Upper lobe of right lung (tissue), 1 donor: ENCODE data around the gene MAML2. TPM values are rescaled to one million over a fixed set of nuclear protein-coding genes. Genes with fewer than 3 reads are reported as not detected.
"Not testable (repeated sequence)": the region's sequence is repeated elsewhere in the genome, so short reads cannot be mapped to it uniquely, and the experiment has no call there.

Source experiments
- ATAC-seq: fragments of 200-7000 bp; cut with Tn5 transposase; one replicate; pipeline ENCODE4 v1.9.1; 2020; ENCODE audit warnings: mild to moderate bottlenecking, moderate library complexity
- DNase-seq: peaks from one replicate; pipeline ENCODE4 v3.0.0-alpha.2; 2020
- H3K27ac ChIP-seq: fragments of 200-600 bp; one replicate; pipeline ENCODE4 v1.8.0; 2022
- H3K27me3 ChIP-seq: fragments of 200-600 bp; one replicate; pipeline ENCODE4 v1.8.0; 2022; ENCODE audit warnings: mild to moderate bottlenecking
- H3K36me3 ChIP-seq: fragments of 200-600 bp; one replicate; pipeline ENCODE4 v1.8.0; 2022
- H3K4me1 ChIP-seq: fragments of 200-600 bp; one replicate; pipeline ENCODE4 v1.8.0; 2022
- H3K4me3 ChIP-seq: fragments of 200-600 bp; one replicate; pipeline ENCODE4 v1.8.0; 2022; ENCODE audit warnings: mild to moderate bottlenecking
- H3K9me3 ChIP-seq: fragments of 200-600 bp; one replicate; pipeline ENCODE4 v1.8.0; 2022
- intact Hi-C: fragments of 100-400 bp; cut with DNase I; formaldehyde crosslinking; loops from one replicate; pipeline ENCODE4 v1.11.0; 2022
- total RNA-seq: library from RNA; stranded (reverse); fragmentation: NEBNext Ultra II Directional; extraction: Animal tissue kit (Norgen Biotek cat#: 25700); gene quantifications from one replicate; pipeline ENCODE4 v1.2.1, GENCODE V29; 2021
- TF ChIP-seq, protein P1 (sequence below): fragments of 200-600 bp; IDR thresholded peaks from one replicate; pipeline ENCODE4 v1.8.0; 2022; ENCODE audit warnings: antibody characterized with exemption
- donor health status: DM: no; HTN: yes; CAD: no; lungs with severe emphysema.

MAML2 gene
- total RNA-seq, 1 donor from 2014 or later, result 27.5 TPM

- no peak overlapping the region for H3K4me3 ChIP-seq
Measured at GRCh38 chr11:96272529-96273222, 70.3 kb downstream of the MAML2 start.

GRCh38 chr11:96271777-96272176 lies 71.2 kb downstream of the MAML2 start:
- Histone ChIP-seq H3K27ac (peak overlapping the region; percentile 52), H3K4me1 (peaks cover 21% of the 10 kb centered on the region), H3K27me3 (no peaks in the 10 kb centered on the region), H3K9me3 (no peaks in the 10 kb centered on the region), H3K36me3 (no peaks in the 10 kb centered on the region), H3K4me3 (no peak overlapping the region)
- no peak for ATAC-seq
- intact Hi-C loops, result no loop called here
- no peak for DNase-seq
- TF ChIP-seq, protein P1, sequence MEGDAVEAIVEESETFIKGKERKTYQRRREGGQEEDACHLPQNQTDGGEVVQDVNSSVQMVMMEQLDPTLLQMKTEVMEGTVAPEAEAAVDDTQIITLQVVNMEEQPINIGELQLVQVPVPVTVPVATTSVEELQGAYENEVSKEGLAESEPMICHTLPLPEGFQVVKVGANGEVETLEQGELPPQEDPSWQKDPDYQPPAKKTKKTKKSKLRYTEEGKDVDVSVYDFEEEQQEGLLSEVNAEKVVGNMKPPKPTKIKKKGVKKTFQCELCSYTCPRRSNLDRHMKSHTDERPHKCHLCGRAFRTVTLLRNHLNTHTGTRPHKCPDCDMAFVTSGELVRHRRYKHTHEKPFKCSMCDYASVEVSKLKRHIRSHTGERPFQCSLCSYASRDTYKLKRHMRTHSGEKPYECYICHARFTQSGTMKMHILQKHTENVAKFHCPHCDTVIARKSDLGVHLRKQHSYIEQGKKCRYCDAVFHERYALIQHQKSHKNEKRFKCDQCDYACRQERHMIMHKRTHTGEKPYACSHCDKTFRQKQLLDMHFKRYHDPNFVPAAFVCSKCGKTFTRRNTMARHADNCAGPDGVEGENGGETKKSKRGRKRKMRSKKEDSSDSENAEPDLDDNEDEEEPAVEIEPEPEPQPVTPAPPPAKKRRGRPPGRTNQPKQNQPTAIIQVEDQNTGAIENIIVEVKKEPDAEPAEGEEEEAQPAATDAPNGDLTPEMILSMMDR, result no peak

More at GRCh38 chr11:96272529-96273222, 70.3 kb downstream of the MAML2 start:
- intact Hi-C loops, result no loop called here
- TF ChIP-seq, protein P1, result no peak
- no peaks in the 10 kb centered on the region for H3K36me3 ChIP-seq
- ATAC-seq, result peak; percentile 54
- H3K27me3 ChIP-seq, result no peaks in the 10 kb centered on the region
- no peaks in the 10 kb centered on the region for H3K9me3 ChIP-seq
- H3K4me1 ChIP-seq, result peaks cover 12% of the 10 kb centered on the region
- H3K27ac ChIP-seq, result peak overlapping the region; percentile 52
- DNase-seq, result no peak

DNA sequence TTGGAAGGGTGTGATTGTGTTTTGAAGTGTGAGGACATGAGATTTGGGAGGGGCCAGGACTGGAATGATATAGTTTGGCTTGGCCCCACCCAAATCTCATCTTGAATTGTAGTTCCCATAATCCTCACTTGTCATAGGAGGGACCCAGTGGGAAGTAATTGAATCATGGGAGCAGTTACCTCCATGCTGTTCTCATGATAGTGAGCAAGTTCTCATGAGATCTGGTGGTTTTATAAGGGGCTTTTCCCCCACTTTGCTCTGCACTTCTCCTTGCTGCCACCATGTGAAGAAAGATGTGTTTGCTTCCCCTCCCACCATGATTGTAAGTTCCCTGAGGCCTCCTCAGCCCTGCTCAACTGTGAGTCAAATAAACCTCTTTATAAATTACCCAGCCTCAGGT lies 71.6 kb downstream of the MAML2 start:
- H3K27me3 ChIP-seq, H3K27ac ChIP-seq, DNase-seq, H3K9me3 ChIP-seq, H3K36me3 ChIP-seq, intact Hi-C loops, H3K4me3 ChIP-seq, ATAC-seq: not testable (repeated sequence)
- peaks cover 23% of the 10 kb centered on the region for H3K4me1 ChIP-seq

- H3K27ac ChIP-seq, H3K36me3 ChIP-seq, intact Hi-C loops, H3K4me3 ChIP-seq, ATAC-seq, DNase-seq, H3K27me3 ChIP-seq, H3K9me3 ChIP-seq: not testable (repeated sequence)
- H3K4me1 ChIP-seq, result peaks cover 43% of the 10 kb centered on the region
Measured at GRCh38 chr11:96268527-96268926, 74.5 kb downstream of the MAML2 start.

- Histone ChIP-seq H3K27ac (peak overlapping the region; percentile 33), H3K27me3 (no peaks in the 10 kb centered on the region), H3K4me3 (no peak overlapping the region), H3K36me3 (no peaks in the 10 kb centered on the region), H3K4me1 (peaks cover 44% of the 10 kb centered on the region), H3K9me3 (no peaks in the 10 kb centered on the region)
- DNase-seq (no peak), ATAC-seq (peak; percentile 30)
- TF ChIP-seq, protein P1, result no peak
- intact Hi-C loops, result no loop called here
Measured at GRCh38 chr11:96267496-96268032, 75.4 kb downstream of the MAML2 start.

GRCh38 chr11:96267001-96267495 lies 75.9 kb downstream of the MAML2 start:
- Histone ChIP-seq H3K27ac (peak overlapping the region; percentile 33), H3K27me3 (no peaks in the 10 kb centered on the region), H3K36me3 (no peaks in the 10 kb centered on the region), H3K9me3 (no peaks in the 10 kb centered on the region), H3K4me1 (peaks cover 48% of the 10 kb centered on the region), H3K4me3 (no peak overlapping the region)
- intact Hi-C loops, result no loop called here
- DNase-seq, result no peak
- ATAC-seq, result no peak
- TF ChIP-seq, protein P1, result no peak
